HG03064 (cell line): ENCODE results near the gene CCDC127.

Experiments used
- ATAC-seq: cut with Tn5 transposase; IDR thresholded peaks from one replicate; pipeline ENCODE4 v1.9.1; 2021; ENCODE audit warnings: low read depth; ENCODE audit not compliant: unreplicated experiment

The CCDC127 gene

DNA sequence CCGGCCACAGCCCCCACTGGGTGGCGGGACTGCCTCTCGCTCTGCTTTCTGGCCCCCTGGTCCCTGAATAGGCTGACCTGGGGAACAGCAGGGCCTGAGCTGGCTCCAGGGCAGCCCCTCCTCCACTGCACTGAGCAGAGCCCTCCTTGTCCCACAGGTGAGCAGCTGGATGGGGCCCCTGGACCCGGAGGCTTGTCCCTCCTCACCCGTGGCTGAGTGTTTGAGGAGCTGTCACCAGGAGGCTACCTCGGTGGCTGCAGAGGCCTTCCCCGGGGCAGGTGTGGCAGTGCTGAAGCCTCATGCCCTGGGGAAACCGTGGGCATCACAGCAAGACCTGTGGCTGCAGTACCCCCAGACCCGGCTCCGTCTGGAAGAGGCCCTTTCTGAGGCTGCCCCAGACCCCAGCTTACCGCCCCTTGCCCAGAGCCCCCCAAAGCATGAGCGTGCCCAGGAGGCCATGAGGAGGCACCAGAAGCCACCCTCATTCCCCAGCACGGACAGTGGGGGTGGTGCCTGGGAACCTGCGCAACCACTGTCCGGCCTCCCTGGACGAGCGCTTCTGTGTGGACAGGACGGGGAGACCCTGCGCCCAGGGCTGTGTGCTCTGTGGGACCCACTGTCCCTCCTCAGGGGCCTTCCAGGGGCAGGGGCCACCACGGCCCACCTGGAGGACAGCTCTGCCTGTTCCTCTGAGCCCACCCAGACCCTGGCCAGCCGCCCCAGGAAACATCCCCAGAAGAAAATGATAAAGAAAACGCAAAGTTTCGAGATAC lies 55.2 kb downstream of the CCDC127 start:
- ATAC-seq = no peak

DNA sequence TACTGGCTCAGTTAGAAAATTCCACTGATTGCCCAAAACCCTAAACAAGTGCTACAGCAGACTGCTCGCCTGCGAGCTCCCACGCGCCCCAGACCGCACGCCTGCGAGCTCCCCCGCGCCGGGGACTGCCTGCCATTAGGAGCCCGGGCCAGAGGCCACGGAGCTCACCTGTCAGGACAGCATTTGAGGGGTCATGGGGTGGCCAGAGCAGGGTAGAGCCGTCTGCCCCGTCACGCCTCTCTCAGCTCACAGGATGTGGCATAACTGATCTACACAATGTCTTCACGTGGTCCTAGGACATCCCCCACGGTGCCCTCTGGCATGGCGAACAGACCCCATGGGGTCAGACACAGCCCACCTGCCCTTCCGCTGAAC lies 55.8 kb downstream of the CCDC127 start:
- no peak for ATAC-seq

DNA sequence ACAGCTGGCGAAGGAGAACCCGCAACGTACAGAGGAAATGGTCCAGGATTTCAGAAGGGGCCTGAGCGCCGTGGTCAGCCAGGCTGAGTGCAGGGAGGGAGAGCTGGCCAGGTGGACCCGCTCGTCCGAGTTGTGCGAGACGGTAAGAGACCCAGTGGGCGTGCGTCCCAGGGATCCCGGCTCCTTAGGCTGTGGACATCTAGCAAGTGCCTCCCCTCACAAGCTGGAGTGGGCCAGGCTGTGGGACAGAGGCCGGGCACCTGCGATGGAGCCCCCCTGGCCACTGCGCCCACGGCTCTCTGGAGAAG lies 56.2 kb downstream of the CCDC127 start:
- no peak for ATAC-seq

DNA sequence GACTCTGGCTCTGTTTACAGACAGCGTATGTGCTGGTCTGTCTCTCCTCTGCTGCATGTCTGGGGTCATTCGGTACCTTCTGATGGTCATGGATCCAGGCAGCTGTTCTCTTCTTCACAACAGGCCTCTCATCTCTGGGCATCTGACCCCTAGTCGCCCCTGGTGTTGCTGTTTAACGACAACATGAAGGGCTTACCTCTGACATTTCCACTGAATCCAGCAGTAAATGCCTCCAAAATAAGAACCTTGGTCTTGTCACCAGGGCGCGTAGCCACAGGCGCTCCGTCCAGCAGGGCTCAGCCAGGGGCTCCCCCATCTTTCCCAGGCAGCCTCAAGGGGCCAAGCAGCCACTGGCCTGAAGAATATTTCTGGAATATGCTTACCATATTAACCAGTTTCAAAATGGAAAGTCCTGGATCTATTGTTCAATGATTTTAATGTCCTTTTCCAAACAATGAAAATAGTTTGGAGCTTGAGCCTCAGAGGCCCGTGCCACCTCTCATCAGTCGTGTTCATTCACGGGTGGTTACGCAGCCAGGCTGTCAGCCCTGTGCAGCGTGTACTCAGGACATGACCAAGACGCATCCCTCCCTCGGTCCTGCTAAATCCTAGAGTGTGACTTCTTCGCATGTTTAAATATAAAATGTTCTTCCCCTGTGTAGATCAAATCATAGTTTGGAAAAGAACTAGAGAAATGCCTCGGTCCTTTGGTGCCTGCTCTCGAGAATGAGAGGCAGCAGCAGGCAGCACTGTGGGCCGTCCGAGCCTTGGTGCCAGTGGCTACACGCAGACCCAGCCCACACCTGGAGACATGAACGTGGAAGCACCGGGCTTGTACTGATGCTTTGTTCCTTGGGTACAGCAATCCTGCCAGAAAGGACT lies 56.8 kb downstream of the CCDC127 start:
- ATAC-seq = no peak

DNA sequence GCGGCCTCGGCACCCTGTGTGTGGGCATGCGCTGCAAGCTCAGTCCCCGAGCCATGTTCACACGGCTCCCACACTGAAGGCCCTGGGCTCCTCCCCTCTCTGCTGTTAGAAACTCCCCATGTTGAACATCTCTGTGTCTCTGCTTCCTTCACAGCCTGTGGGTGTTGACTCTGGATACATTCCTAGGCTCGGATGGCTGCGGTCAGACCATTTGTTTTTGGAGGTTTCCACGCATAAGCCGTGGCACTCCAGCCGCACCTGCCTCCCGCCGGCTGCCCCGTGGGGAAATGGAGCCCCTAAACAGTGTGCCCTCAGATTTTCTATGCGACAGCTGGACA lies 57.8 kb downstream of the CCDC127 start:
- no peak for ATAC-seq

DNA sequence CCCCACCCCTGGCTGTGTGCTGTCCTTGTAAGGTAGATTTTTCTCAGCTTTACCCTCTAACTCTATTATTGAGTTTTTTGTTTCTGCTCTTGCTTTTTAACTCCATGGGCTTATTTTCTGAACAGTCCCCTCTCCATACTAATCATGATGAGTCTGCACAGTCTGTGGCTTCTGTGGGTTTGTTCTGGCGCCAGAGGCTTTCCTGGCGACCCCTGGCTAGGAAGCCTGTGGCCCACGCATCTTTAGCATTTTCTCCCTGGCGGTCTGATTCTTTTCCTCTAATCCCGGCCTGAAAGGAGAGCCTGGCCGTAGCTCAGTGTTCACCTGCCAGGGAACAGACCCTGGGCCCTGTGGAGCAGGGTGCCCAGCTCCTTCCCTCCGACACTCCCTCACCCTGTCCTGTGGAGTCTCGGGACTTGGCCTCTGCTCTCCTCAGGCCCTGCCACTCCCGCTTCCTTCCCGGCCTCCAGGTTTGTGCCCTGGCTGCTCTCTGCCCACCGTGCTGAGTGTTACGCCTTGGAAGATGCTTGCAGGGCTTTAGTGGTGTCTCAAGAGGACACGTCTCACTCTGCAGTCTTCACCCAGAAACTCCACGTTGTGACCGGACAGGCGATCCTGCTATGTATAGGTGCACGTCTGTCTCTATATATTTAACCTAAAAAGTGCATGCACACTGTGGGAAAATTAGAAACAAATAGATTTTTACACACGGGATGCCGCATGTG lies 58.3 kb downstream of the CCDC127 start:
- ATAC-seq = no peak

DNA sequence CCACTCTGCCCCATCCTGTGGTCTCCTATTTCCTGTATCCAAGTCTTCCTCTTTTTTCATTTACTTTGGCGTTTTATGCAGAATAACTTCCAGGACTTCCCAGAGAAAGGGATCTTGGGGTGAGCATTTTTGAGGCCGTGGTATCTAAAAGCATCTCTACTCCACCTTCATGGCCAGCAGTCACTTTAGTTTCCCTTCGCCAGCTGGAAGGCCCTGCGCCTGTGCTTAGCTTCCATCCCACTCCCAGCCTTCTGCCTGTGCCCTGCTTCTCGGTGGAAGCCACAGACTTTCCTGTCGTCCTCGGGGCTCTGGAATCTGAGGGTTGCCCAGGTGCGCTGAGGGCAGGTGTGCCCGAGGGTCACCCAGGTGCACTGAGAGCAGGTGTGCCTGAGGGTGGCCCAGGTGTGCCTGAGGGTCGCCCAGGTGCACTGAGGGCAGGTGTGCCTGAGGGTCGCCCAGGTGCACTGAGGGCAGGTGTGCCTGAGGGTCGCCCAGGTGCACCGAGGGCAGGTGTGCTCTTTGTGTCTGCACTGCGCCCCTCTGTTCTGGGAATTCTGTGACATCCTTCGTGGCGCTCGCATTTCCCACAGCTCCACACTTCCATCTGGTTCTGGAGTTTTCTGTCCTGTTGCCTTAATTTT lies 59.0 kb downstream of the CCDC127 start:
- ATAC-seq = no peak

DNA sequence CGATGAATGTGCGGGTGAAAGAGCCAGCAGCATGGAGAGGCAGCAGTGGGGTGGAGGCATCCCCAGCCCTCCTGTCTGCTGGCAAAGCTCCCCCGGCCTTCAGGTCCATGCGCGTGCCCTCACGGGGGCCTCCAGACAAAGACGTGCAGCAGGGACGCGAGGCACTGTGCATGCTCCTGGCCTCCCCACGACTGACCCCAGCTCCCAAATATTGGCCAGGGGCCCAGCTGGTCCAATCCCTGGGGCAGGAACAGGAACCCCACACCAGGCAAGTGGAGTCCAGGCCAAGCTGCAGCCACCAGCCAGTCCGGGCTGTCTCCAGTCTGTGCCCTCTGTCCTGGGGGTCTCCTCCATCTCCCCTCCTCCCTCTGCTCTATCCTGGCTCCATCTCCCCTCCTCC lies 60.2 kb downstream of the CCDC127 start:
- no peak for ATAC-seq

DNA sequence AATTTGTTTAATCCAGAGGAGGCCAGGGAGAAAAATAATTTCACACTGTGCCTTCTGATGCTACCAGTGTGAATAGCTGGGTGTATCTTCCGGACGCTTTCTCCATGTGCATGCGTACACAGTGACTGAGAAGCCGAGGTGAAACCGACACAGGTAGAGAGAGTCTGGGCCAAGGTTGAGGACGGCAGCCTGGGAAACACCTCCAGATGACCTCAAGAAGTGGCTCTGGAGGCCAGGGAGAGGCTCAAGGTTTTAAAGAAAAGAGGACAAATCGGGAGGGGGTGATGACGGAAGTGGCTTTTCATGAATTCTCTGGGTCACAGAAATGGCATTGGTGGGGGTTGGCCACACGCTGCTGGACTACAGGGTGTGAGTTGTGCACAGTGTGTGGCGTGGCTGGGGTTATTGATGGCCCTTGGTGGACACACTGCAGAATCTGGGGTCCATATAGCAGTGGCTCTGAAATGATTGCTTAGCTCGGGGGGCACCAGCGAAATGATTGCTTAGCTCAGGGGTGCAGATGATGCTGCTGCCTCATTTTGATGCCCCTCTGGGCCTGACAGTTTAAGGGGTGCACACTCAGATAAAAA lies 60.7 kb downstream of the CCDC127 start:
- no peak for ATAC-seq

DNA sequence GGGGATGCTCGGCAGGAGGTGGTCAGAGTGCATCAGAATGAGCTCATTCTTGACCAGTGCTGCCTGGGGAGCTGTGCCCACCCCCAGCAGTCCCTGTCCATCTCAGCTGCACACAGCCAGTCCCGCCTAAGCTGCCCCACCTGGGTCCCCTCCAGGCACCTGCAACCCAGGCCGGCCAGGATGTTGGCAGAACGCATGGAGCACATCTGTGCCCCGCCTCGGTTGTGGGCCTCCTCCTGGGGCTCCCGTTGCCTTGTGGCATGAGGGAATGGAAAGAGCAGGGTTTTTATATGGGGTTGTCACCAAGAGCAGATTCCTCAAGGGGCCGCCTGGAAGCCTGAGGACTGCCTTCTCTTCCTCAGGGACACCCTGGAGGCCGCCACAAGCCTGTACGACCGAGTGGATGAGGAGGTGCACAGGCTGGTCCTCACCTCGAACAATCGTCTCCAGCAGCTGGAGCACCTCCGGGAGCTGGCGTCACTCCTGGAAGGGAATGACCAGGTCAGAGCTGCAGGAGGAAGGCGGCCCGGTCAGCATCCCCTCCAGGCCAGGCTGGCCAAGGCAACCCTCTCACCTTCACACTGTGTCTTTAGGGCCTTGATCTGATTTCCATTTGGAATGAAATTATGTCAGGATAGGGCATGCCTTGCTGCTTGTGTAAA lies 61.4 kb downstream of the CCDC127 start:
- ATAC-seq = no peak

DNA sequence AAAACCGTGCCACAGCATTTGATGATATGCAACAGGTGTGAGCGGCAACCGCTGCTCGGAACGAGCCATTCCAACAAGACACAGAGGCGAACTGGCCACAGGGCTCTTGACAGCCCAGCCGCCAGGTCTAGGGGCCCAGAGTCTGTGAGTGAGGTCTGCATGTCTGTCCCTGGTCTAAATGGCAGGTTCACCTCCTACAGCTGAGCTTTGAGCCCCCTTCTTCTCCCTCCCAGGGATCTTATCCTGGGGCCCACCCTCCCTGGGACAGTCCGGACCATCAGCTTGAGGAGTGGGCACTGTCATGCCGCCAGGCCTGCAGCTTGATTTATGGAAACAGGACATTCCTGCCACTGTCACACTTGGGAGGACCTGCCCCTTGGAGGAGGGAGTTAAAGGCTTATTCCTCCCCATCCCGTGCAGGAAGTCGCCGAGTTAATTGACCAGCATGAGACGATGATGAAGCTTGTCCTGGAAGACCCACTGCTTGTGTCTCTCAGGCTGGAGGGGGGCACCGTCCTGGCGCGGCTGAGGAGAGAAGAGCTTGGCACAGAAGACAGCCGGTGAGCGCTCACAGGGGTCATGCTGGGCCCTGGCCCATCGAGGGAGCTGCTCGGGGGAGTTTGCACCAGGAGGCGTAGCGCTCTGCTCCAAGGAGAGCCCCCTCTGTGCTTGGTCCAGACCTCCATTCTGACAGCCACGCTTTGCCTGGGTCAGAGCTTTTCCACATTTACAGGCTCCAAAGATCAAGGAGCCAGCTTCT lies 62.1 kb downstream of the CCDC127 start:
- ATAC-seq = no peak

DNA sequence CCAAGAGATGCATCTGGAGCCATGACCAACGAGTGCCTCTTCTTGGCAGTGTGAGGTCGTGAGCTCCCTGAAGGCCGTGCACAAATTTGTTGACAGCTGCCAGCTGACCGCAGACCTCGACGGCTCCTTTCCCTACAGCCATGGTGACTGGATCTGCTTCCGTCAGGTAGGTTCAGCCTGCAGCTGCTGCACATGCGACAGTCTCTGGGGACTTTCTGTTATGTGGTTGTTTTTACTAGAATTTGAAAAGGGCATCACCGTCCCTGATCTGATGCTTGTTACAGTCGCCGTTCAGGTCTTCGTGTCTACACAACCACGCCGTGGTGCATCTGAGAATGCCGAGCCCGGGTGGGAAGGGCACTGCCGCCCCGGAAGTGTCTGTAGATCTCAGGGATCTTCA lies 63.1 kb downstream of the CCDC127 start:
- no peak for ATAC-seq

DNA sequence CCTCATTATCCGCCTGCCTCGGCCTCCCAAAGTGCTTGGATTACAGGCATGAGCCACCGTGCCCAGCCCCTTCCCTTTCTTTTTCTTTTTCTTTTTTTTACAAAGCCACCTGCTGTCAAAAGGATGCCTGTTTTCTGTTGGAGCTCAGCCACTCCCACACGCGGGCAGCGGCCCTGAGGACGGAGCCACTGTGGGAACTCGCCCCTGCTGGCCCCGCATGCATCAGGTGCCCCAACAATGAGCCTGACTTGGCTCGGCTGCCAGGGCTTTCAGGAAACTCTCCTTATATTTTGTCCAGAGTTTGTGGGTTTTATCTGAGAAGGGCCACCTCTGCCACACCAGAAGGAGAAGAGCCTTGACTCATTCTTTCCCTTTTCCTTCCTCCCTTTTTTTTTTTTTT lies 63.7 kb downstream of the CCDC127 start:
- no peak for ATAC-seq

DNA sequence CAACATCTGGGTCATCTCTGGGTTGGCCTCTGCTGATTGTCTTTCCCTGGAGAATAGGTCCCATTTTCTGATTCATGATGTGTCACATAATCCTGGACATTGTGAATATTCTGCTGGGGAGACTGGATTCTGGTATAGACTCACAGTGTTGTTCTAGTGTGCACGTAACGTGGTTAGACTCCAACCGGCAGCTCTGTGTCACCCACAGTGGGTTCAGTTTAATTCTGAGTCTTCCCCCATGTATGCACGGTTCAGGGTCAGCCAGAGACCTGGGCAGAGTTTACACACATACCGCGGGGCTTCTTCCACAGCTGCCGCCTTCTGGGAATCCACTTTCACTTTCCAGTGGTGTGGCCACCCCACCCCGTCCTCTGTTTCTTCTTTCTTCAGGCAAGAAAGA lies 64.7 kb downstream of the CCDC127 start:
- no peak for ATAC-seq

DNA sequence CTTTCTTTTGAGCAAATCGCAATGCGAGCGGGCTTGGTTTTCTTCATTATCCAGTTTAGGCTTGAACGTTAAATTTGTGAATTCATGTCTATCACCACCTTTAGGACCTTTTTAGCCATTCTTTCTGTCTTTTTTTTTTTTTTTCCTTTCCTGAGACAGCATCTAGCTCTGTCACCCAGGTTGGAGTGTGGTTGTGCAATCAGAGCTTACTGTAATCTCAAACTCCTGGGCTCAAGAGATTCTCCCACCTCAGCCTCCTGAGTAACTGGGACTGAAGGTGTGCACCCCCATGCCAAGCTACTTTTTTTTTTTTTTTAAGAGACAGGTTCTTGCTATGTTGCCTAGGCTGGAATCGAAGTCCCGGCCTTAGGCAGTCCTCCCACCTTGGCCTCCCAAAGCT lies 65.9 kb downstream of the CCDC127 start:
- no peak for ATAC-seq

DNA sequence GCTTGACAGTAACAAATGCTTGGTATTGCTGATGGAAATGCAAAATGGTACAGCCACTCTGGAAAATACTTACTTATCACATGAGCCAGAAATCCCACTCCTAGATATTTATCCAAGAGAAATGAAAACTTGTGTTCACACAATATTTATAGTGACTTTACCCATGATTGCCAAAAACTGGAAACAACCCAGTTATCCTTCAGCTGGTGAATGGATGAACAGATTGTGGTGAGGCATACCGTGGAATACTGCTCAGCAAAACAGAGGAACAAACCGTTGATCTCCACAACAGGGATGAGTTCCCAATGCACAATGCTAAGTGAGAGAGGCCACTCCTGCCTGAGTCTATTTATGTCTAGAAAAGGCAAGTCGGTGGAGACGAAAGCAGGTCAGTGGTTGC lies 67.2 kb downstream of the CCDC127 start:
- no peak for ATAC-seq

DNA sequence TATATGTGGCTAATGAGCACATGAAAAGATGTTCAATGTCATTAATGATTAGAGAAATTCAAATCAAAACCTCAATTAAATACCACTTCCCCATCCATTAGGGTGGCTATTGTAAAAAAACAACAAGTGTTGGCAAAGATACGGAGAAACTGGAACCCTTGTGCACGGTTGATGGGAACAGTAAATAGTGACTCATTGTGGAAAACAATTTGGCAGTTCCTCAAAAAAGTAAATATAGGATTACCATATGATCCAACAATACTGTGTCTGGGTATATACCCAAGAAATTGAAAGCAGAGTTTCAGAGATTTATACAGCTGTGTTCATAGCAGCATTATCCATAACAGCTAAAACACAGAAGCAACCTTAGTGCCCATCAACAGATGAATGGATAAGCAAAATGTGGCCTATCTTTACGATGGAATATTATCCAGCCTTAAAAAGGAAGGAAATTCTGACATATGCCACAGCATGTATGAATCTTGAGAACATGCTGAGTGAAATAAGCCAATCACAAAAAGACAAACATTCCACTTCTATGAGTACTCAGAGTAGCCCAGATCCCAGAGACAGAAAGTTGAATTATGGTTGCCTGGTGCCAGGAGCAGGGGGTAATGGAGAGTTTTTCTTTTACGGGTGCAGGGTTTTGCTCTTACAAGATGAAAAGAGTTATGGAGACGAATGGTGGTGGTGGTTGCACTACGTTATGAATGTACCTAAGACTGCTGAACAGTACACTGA lies 68.0 kb downstream of the CCDC127 start:
- ATAC-seq = no peak

DNA sequence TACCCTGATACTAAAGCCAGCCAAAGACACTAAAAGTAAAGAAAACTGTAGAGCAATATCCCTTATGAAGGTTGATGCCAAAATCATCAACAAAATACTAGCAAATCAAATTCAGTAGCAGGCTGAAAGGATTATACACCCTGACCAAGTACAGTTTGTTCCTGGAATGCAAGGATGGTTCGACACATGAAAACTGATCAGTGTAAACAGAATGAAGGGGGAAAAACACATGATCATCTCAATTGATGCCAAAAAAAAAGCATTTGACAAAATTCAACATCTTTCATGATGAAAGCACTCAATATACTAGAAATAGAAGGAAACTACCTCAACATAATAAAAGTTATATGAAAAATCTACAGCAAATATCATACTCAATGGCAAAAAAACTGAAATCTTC lies 70.2 kb downstream of the CCDC127 start:
- no peak for ATAC-seq
